Mucosa of stomach (tissue), 1 donor: ENCODE data around the gene RNF166.

ENCODE experiments used
- H3K27me3 ChIP-seq: one replicate; pipeline ENCODE4 v1.7.0; 2013; ENCODE audit warnings: mild to moderate bottlenecking, low read length; ENCODE audit not compliant: control insufficient read depth, insufficient read depth
- H3K36me3 ChIP-seq: one replicate; pipeline ENCODE4 v1.7.0; 2013; ENCODE audit warnings: low read length; ENCODE audit not compliant: control insufficient read depth, insufficient read depth
- H3K4me1 ChIP-seq: one replicate; pipeline ENCODE4 v1.7.0; 2013; ENCODE audit warnings: mild to moderate bottlenecking, low read length; ENCODE audit not compliant: control insufficient read depth, insufficient read depth
- H3K4me3 ChIP-seq: one replicate; pipeline ENCODE4 v1.7.0; 2013; ENCODE audit warnings: low read length
- H3K9ac ChIP-seq: one replicate; pipeline ENCODE4 v1.7.0; 2013; ENCODE audit warnings: mild to moderate bottlenecking, low read length, moderate library complexity
- H3K9me3 ChIP-seq: one replicate; pipeline ENCODE4 v1.7.0; 2013; ENCODE audit warnings: mild to moderate bottlenecking, low read length, moderate library complexity; ENCODE audit not compliant: control insufficient read depth
- donor health status: Pancreatic carcinoma.

Gene RNF166

GRCh38 chr16:88690341-88691128, 15.7 kb downstream of the RNF166 start:
- no peak overlapping the region for H3K4me3 ChIP-seq
- no peaks in the 10 kb centered on the region for H3K9me3 ChIP-seq
- H3K27me3 ChIP-seq, result peaks cover 31% of the 10 kb centered on the region
- H3K4me1 ChIP-seq, result peaks cover 33% of the 10 kb centered on the region
- H3K9ac ChIP-seq, result no peak overlapping the region
- H3K36me3 ChIP-seq, result no peaks in the 10 kb centered on the region

DNA sequence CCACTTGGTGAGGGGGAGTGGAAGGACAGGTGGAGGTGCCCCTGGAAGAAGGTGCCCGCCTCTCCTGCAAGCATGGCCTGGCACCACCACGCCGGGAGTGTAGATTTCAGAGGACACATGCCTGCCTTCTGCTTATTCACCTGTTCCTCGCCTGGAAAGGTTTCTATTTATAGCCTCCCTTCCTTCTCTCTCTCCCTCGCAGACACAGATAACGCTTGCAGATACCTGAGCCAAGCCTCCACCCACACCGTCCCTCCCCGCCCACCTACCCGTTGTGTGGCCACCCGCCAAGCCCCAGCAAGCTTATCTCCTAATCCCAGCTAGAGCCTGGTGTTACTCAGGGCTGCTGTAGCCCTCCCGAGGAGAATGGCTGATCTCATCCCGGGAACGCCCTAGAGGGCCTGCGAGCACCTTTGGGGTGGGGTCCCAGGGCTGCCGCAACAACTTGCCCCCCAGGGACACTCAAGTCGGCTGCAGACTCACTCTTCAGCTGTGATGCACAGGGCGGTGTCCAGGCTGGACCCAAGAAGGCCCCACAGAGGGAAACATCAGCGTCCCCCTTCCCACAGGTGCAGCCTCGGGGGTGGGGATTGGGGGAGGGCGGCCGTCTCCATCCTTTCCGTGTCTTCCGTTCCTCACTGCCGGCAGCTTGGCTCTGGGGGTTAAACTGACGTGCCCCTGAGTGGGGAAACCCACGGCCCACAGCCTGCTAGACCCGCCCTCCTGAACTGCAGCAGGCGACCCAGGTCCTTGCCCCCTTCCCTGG, 18.0 kb downstream of the RNF166 start:
- Histone ChIP-seq H3K9me3 (no peaks in the 10 kb centered on the region), H3K27me3 (peaks cover 51% of the 10 kb centered on the region), H3K4me3 (no peak overlapping the region), H3K4me1 (peaks cover 35% of the 10 kb centered on the region), H3K36me3 (no peaks in the 10 kb centered on the region), H3K9ac (no peak overlapping the region)

DNA sequence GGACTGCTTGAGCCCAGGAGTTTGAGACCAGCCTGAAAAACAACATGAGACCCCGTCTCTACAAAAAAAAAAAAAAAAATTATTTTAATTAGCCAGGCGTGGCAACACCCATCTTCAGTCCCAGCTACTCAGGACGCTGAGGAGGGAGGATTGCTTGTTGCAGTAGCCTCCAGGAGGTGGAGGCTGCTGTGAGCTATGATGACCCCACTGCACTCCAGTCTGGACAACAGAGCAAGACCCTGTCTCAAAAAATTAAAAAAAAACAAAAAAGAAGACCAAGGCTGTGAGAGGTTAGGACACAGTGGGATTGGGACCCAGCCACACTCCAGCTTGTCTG, 18.6 kb downstream of the RNF166 start:
- Histone ChIP-seq H3K27me3 (peaks cover 48% of the 10 kb centered on the region), H3K4me3 (no peak overlapping the region), H3K4me1 (peaks cover 34% of the 10 kb centered on the region), H3K9me3 (no peaks in the 10 kb centered on the region), H3K36me3 (no peaks in the 10 kb centered on the region), H3K9ac (no peak overlapping the region)

- H3K27me3 ChIP-seq, result peaks cover 49% of the 10 kb centered on the region
- no peaks in the 10 kb centered on the region for H3K9me3 ChIP-seq
- H3K36me3 ChIP-seq, result no peaks in the 10 kb centered on the region
- peaks cover 30% of the 10 kb centered on the region for H3K4me1 ChIP-seq
- no peak overlapping the region for H3K4me3 ChIP-seq
- H3K9ac ChIP-seq, result no peak overlapping the region
Measured at GRCh38 chr16:88687254-88687576, 19.0 kb downstream of the RNF166 start.

- H3K9ac ChIP-seq, result peak within 1 kb of the TSS; percentile 41
- H3K4me3 ChIP-seq, result no peak within 1 kb of the TSS
- no peaks in the 10 kb centered on the region for H3K36me3 ChIP-seq
- peaks cover 55% of the 10 kb centered on the region for H3K27me3 ChIP-seq
- no peaks in the 10 kb centered on the region for H3K9me3 ChIP-seq
- H3K4me1 ChIP-seq, result peaks cover 27% of the 10 kb centered on the region
Measured at GRCh38 chr16:88686439-88687253, 19.6 kb downstream of the RNF166 start, which contains the start of gene SNAI3. SNAI3 (minus strand) TSS chr16:88686507; CDS start chr16:88686406, 101 bp downstream.

DNA sequence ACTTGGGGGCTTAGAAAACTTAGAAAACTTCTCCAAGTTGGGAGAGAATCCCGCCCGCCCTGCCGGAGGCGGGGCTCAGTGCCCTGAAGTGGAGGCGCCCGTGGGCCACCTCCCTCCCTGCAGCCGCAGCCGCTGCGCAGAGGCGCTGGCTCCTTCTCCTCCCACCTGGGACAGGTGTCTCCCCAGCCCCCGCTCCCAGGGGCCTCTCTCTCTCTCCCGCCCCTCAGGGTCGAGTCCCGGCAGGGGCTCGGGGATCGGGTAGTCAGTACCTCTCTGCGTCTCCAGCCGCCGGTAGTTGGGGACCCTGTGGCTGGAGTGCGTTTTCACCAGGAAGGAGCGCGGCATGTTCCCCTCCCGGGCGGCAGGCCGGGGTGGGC, 20.2 kb downstream of the RNF166 start:
- Histone ChIP-seq H3K27me3 (peaks cover 54% of the 10 kb centered on the region), H3K36me3 (no peaks in the 10 kb centered on the region), H3K9ac (peak overlapping the region; percentile 41), H3K9me3 (no peaks in the 10 kb centered on the region), H3K4me1 (peaks cover 27% of the 10 kb centered on the region), H3K4me3 (no peak overlapping the region)

DNA sequence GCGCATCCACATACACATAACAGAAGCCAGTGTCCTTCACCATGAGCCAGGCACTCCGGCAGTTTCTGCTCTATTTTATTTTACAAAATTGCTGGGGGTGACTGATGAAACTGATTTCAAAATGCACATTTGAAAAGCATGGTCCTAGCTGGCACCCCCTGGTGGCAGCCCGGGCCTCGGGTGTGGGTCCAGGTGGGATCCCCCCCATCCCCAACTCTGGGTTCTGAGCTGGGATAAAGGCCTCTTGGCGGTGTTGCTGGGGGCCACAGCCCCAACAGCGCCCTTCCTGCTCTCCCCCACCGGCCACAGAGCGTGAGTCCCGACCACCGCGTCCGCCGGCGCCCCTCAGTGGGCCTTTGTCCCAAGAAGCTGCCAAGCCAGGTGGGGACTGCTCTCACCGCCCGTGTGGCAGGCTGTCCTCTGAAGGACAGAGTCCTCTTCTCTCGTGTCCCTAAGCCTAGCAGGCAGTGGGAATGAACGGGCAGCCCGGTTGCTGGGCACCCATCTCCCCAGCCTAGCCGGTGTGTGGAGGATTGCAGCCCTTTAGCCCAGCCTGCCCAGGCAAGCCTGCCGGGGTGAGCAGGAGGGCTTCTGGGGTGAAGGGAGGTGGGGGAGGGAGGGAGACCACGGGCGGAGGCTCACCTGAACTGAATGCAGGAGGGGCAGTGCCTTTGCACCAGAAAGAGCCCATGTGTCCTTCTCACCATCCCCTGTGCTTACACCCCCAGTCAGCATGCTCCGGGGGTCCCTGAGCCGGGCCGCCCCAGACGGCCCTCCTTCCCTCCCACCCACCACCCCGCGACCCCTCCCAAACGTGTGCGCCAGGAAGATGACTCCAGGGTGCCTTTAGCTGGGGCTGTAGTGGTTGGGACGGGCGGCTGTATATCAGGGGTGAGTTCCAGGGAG, 20.8 kb downstream of the RNF166 start:
- H3K4me1 ChIP-seq, result peaks cover 27% of the 10 kb centered on the region
- no peak overlapping the region for H3K4me3 ChIP-seq
- no peaks in the 10 kb centered on the region for H3K36me3 ChIP-seq
- peaks cover 50% of the 10 kb centered on the region for H3K27me3 ChIP-seq
- peak overlapping the region; percentile 41 for H3K9ac ChIP-seq
- H3K9me3 ChIP-seq, result no peaks in the 10 kb centered on the region

DNA sequence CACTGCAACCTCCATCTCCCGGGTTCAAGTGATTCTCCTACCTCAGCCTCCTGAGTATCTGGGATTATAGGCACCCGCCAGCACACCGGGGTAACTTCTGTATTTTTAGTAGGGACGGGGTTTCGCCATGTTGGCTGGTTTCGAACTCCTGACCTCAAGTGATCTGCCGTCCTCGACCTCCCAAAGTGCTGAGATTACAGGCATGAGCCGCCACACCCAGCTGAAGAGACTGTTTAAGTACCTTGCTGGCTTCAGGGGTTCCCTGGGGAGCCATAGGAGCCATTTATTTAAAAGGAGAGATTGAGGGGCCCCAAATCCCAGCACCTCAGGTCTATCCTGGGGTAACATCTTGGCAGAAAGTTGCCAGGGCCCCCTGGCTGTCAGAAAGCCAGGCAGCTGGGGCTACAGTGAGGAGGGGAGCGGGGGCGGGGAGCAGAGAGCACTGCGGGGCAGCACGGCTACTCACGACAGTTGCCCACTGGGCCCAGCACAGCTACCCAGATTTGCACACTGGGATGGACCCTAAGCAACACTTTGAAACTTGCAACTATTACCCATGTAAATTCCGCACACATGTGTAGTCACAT, 21.5 kb downstream of the RNF166 start:
- no peaks in the 10 kb centered on the region for H3K36me3 ChIP-seq
- peaks cover 27% of the 10 kb centered on the region for H3K4me1 ChIP-seq
- H3K27me3 ChIP-seq, result peaks cover 50% of the 10 kb centered on the region
- H3K9me3 ChIP-seq, result no peaks in the 10 kb centered on the region
- no peak overlapping the region for H3K9ac ChIP-seq
- H3K4me3 ChIP-seq, result no peak overlapping the region

DNA sequence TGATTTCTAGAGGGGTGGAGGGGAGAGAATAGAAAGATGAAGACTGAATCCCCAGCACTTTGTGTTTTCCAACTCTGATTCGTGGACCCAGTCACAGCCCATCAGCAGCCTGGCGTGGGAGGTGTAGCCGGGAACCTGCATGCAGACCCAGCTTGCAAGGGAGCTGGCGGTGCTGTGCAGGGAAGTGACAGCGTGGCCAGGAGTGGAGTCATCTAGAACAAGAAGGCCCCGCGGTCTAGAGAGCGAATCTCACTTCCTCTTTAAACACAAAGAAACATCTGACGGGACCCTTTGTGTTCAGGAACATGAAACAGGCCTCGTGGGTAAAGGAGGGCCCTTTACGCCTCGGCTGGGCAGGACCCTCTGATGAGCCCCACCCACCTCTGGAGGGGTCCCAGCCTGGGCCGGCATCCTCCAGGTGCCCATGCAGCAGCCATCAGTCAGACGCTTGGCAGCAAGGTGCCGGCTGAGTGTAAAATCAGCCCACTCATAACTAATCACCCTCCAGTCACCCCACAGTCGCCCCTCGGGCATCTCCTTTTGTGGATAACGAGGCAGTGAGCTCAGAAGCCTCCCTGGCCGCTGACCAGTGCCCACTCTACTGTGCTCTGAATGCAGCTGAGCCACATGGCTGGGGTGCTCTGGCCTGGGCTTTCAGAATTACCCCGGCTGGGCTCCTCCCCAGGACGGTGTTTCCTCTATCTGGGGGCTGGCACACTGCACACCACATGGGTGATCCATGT, 24.3 kb downstream of the RNF166 start:
- Histone ChIP-seq H3K27me3 (peaks cover 66% of the 10 kb centered on the region), H3K4me1 (peaks cover 11% of the 10 kb centered on the region), H3K9ac (no peak overlapping the region), H3K4me3 (no peak overlapping the region), H3K9me3 (no peaks in the 10 kb centered on the region), H3K36me3 (no peaks in the 10 kb centered on the region)

- H3K9me3 ChIP-seq, result no peaks in the 10 kb centered on the region
- H3K36me3 ChIP-seq, result no peaks in the 10 kb centered on the region
- H3K9ac ChIP-seq, result no peak overlapping the region
- H3K27me3 ChIP-seq, result peaks cover 66% of the 10 kb centered on the region
- H3K4me1 ChIP-seq, result peaks cover 8% of the 10 kb centered on the region
- no peak overlapping the region for H3K4me3 ChIP-seq
Measured at GRCh38 chr16:88681084-88681680, 25.0 kb downstream of the RNF166 start.
